ENCODE measurements around the gene TNFRSF1A.

The TNFRSF1A gene

GRCh38 chr12:6341417-6342139, at the start of gene TNFRSF1A:
Gene TNFRSF1A, minus strand, starts transcription at chr12:6342076. Its CDS starts 262 bp downstream, at chr12:6341814.
- Histone ChIP-seq H3K4me3 (peak within 1 kb of the TSS; percentile 86), H3K27ac (peak within 1 kb of the TSS; percentile 94 to 98)
- peak; percentile 84 for DNase-seq (ENCODE audit: low spot score)
- TF ChIP-seq CTCF (IDR thresholded peaks at IDR 0.05): no peak

- H3K27ac ChIP-seq: no peak overlapping the region
- TF ChIP-seq CTCF (IDR thresholded peaks at IDR 0.05): no peak
- no peak for DNase-seq (ENCODE audit: low spot score)
- H3K4me3 ChIP-seq: no peak overlapping the region
Observed at GRCh38 chr12:6391013-6391412, 49.1 kb upstream of the TNFRSF1A start.

- H3K27ac ChIP-seq: no peak overlapping the region
- no peak for DNase-seq (ENCODE audit: low spot score)
Observed at GRCh38 chr12:6390084-6390799, 48.4 kb upstream of the TNFRSF1A start.

GRCh38 chr12:6387541-6387940, 45.7 kb upstream of the TNFRSF1A start:
- Histone ChIP-seq H3K4me3 (no peak overlapping the region), H3K27ac (no peak overlapping the region)
- no peak for DNase-seq (ENCODE audit: low spot score)
- no peak for TF ChIP-seq CTCF (IDR thresholded peaks at IDR 0.05)

More at GRCh38 chr12:6390084-6390799, 48.4 kb upstream of the TNFRSF1A start:
- TF ChIP-seq CTCF (IDR thresholded peaks at IDR 0.05): no peak
- no peak overlapping the region for H3K4me3 ChIP-seq

- no peak for DNase-seq (ENCODE audit: low spot score)
- Histone ChIP-seq H3K27ac (peak overlapping the region; percentile 22 to 54), H3K4me3 (no peak overlapping the region)
- TF ChIP-seq CTCF (IDR thresholded peaks at IDR 0.05): no peak
Observed at GRCh38 chr12:6386491-6386890, 44.6 kb upstream of the TNFRSF1A start.

GRCh38 chr12:6386038-6386437, 44.2 kb upstream of the TNFRSF1A start:
- no peak for DNase-seq (ENCODE audit: low spot score)
- Histone ChIP-seq H3K4me3 (peak overlapping the region; percentile 34), H3K27ac (peak overlapping the region in 1 of 2 donors; percentile 54)
- TF ChIP-seq CTCF (IDR thresholded peaks at IDR 0.05): no peak
